ENCODE results near the gene DCAF10.
"Not testable (repeated sequence)": the region's sequence is repeated elsewhere in the genome, so short reads cannot be mapped to it uniquely, and the experiment has no call there.

The DCAF10 gene

DNA sequence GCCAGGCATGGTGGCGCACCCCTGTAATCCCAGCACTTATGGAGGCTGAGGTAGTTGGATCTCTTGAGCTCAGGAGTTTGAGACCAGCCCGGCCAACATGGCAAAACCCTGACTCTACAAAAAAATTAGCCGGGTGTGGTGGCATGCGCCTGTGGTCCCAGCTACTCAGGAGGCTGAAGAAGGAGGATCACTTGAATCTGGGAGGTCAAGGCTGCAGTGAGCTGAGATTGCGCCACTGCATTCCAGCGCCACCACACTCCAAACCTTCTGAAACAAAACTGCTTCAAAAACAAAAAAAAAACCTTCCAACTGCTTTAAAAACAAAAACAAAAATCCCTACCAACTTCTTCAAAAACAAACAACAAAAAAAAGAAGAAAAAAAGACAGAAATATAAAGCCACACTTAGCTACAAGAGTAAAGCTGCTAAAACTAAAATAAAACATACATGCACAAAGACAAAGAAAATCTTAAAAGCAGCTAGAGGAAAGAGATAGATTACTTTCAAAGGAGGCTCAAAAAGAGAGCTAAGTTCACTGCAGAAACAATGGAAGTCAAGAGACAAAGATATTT is 11.4 kb downstream of the DCAF10 start:
- no peak overlapping the region for H3K4me3 ChIP-seq (ENCODE audit: low read depth, low read length)
- DNase-seq (ENCODE audit: low read depth, low spot score) = no peak
- no peak for TF ChIP-seq CTCF (IDR thresholded peaks at IDR 0.05; ENCODE audit: low read depth, low read length)
- in situ Hi-C loops (cut with HindIII; ENCODE audit: low sequenced_read_pairs) = no loop called here

DNA sequence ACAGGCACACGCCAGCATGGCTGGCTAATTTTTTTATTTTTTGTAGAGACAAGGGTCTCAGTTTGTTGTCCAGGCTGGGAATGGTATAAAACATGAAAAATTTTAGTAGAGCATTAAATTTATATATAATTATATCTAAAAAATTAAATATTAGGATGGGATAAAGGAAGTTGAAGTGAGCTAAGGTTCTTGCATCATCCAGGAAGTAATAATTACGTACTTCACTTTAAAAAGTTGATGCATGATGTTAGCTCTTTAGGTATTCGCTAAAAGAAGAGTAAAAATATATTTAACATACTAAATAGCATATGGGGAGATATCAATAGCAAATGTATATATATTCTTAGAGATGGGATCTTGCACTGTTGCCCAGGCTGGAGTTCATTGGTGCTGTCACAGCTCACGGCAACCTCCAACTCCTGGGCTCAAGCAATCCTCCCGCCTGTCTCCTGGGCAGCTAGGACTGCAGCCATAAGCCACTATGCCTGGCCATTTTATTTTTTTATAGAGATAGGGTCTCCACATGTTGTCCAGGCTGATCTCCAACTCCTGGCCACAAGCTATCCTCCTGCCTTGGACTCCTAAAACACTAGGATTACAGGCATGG is 12.3 kb downstream of the DCAF10 start:
- no peak overlapping the region for H3K4me3 ChIP-seq (ENCODE audit: low read depth, low read length)
- TF ChIP-seq CTCF (IDR thresholded peaks at IDR 0.05; ENCODE audit: low read depth, low read length) = no peak
- DNase-seq (ENCODE audit: low read depth, low spot score) = no peak
- in situ Hi-C loops (cut with HindIII; ENCODE audit: low sequenced_read_pairs) = no loop called here

DNA sequence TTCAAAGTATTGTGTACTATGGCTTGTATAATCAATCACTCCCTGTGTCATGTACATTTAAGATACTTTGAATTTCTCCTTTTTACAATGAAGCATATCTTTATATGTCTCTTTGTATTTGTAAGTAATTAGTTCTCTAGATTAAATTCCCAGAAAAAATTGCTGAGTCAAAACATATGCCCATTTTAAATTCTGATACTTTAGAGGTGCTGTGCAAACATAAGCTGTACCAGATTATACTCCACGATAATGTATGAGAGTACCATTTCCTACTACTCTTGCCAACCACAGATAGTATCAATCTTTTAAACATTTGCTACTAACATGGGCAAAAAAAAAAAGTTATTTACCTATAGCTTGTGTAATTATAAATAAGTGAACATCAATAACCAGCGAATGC is 18.3 kb downstream of the DCAF10 start:
- in situ Hi-C loops (cut with HindIII; ENCODE audit: low sequenced_read_pairs) = no loop called here
- no peak overlapping the region for H3K4me3 ChIP-seq (ENCODE audit: low read depth, low read length)
- no peak for TF ChIP-seq CTCF (IDR thresholded peaks at IDR 0.05; ENCODE audit: low read depth, low read length)
- DNase-seq (ENCODE audit: low read depth, low spot score) = no peak

- DNase-seq (ENCODE audit: low read depth, low spot score) = no peak
- TF ChIP-seq CTCF (IDR thresholded peaks at IDR 0.05; ENCODE audit: low read depth, low read length) = no peak
- in situ Hi-C loops (cut with HindIII; ENCODE audit: low sequenced_read_pairs) = no loop called here
These were observed 19.5 kb downstream of the DCAF10 start for GRCh38 chr9:37820142-37820541.

DNA sequence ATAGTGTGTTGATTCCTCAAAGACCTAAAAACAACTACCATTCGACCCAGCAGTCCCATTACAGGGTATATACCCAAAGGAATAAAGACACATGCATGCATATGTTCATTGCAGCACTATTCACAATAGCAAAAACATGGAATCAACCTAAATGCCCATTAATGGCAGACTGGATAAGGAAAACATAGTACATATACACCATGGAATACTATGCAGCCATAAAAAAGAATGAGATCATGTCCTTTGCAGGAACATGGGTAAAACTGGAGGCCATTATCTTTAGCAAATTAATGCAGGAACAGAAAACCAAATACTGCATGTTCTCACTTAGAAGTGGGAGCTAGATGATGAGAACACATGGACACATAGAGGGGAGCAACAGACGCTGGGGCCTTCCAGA is 24.6 kb downstream of the DCAF10 start:
- DNase-seq (ENCODE audit: low read depth, low spot score); H3K4me3 ChIP-seq (ENCODE audit: low read depth, low read length); in situ Hi-C loops (cut with HindIII; ENCODE audit: low sequenced_read_pairs): not testable (repeated sequence)

More at GRCh38 chr9:37820142-37820541, 19.5 kb downstream of the DCAF10 start:
- no peak overlapping the region for H3K4me3 ChIP-seq (ENCODE audit: low read depth, low read length)

GRCh38 chr9:37827483-37828165 is 27.0 kb downstream of the DCAF10 start:
- no peak for DNase-seq (ENCODE audit: low read depth, low spot score)
- in situ Hi-C loops (cut with HindIII; ENCODE audit: low sequenced_read_pairs) = no loop called here
- no peak for TF ChIP-seq CTCF (IDR thresholded peaks at IDR 0.05; ENCODE audit: low read depth, low read length)
- no peak overlapping the region for H3K4me3 ChIP-seq (ENCODE audit: low read depth, low read length)

DNA sequence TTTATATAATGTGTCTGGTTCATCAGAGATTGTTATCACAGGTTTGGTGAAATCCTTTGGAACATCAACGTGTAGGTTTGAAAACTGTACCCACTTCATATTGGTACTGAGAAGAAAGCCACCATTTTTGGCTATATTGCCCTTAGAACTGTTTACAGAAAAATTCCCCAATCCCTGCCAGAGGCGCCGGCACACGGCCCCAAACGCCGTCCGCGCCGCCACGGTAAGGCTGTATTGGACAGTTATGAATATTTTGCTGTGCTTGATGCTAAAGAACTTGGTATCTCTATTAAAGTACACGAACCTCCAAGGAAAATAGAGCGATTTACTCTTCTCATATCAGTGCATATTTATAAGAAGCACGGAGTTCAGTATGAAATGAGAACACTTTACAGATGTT is 35.2 kb downstream of the DCAF10 start:
- no peak for DNase-seq (ENCODE audit: low read depth, low spot score)
- in situ Hi-C loops (cut with HindIII; ENCODE audit: low sequenced_read_pairs) = no loop called here
- no peak for TF ChIP-seq CTCF (IDR thresholded peaks at IDR 0.05; ENCODE audit: low read depth, low read length)
- no peak overlapping the region for H3K4me3 ChIP-seq (ENCODE audit: low read depth, low read length)
